GM10266 (cell line): ENCODE data around the gene RORB.
A peak's percentile ranks its signal among the peaks of the same experiment; 100 is the strongest.

Experiments used
- DNase-seq: peaks from one replicate; pipeline ENCODE4 v3.0.0; 2012; ENCODE audit errors: extremely low spot score
- TF ChIP-seq, protein P1 (sequence below): IDR thresholded peaks from 2 replicates; pipeline ENCODE4 v1.5.1; 2012; ENCODE audit warnings: mild to moderate bottlenecking, low read depth; ENCODE audit not compliant: control insufficient read depth, insufficient read depth; ENCODE audit errors: missing control alignments

Gene RORB

DNA sequence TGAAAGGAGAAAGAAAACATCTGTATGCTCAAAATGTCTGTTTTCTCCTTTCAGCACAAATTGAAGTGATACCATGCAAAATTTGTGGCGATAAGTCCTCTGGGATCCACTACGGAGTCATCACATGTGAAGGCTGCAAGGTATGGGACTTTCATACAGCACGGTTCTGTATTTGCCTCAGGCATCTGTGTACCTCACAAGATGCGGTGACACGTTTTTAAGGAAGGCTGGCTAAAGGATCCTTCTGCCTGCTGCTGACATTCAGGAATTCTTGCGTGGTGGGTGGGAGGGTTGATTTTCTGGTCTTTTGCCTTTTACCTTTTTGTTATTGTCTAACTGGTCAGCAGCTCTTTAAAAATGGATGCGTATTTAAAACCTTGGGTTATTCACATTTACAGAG, 133.1 kb downstream of the RORB start:
- no peak for DNase-seq
- TF ChIP-seq, protein P1, sequence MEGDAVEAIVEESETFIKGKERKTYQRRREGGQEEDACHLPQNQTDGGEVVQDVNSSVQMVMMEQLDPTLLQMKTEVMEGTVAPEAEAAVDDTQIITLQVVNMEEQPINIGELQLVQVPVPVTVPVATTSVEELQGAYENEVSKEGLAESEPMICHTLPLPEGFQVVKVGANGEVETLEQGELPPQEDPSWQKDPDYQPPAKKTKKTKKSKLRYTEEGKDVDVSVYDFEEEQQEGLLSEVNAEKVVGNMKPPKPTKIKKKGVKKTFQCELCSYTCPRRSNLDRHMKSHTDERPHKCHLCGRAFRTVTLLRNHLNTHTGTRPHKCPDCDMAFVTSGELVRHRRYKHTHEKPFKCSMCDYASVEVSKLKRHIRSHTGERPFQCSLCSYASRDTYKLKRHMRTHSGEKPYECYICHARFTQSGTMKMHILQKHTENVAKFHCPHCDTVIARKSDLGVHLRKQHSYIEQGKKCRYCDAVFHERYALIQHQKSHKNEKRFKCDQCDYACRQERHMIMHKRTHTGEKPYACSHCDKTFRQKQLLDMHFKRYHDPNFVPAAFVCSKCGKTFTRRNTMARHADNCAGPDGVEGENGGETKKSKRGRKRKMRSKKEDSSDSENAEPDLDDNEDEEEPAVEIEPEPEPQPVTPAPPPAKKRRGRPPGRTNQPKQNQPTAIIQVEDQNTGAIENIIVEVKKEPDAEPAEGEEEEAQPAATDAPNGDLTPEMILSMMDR = no peak

DNA sequence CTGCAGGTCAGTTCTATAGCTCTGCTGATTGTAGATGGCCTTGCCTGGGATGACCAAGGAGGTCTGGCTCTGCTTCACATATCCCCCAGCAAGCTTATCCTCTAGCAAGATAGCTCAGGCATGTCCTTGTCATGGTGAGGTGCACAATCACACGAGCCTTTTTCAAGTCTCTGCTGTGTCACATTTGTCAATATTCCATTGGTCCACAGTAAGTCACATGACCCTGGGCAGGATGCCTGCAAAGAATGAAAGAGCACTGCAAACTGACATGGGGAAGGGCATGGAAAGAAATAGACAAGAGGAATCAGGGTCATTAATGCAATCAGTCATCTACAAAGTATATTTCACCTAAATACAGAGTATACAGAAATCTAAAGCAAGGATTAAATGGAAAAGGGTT, 142.0 kb downstream of the RORB start:
- TF ChIP-seq, protein P1 = no peak
- no peak for DNase-seq

DNA sequence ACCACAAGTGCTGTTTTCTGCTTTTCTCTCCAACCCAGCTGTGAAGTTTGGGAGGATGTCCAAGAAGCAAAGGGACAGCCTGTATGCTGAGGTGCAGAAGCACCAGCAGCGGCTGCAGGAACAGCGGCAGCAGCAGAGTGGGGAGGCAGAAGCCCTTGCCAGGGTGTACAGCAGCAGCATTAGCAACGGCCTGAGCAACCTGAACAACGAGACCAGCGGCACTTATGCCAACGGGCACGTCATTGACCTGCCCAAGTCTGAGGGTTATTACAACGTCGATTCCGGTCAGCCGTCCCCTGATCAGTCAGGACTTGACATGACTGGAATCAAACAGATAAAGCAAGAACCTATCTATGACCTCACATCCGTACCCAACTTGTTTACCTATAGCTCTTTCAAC, 145.2 kb downstream of the RORB start:
- TF ChIP-seq, protein P1 = no peak
- no peak for DNase-seq

DNA sequence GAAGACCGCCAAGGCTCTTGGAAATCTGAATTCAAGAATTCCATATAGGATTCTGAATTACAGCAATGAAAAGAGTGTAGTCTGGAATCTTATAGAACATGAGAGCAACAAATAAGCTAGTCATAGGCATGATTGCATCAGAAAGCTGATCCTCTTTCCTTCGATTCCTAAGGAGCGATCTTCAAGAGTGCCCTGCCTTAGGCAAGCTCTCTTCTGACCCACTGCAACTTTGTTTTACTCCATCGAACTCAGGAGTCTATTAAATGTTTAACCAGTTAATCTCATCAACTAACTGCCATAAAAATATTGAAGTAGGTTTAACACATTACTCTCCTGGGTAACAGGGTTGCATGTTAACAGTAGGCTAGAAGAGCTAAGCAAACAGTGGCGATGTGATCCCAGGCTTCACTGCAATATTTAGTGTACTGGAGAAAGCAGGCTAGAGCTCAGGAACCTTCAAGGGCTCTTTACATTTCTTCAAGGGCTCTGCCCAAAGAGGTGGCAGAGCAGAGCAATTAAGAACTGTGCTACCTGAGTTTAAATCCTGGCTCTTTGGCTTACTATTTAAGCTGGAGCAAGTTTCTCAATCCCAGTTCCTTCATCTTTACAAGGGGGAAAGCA, 146.3 kb downstream of the RORB start:
- TF ChIP-seq, protein P1 = no peak
- DNase-seq = no peak

DNA sequence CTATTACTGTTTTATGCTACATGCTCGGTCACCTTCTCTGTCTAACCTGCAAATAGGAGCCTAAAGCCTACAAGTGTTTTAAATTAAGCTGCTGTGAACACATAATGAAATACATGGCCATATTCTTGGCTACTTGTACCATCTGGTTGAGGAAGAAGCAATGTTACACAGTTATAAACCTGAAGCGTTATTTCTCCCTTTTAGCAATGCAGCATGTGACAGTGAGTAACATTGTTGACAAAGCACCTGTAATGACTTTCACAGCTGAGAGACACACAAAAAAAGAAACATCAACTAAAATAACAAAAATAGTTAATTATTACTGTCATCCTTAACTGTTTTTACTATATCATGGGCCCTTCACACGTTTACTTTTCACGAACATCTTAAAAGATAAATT, 146.9 kb downstream of the RORB start:
- TF ChIP-seq, protein P1 = no peak
- DNase-seq = no peak

DNA sequence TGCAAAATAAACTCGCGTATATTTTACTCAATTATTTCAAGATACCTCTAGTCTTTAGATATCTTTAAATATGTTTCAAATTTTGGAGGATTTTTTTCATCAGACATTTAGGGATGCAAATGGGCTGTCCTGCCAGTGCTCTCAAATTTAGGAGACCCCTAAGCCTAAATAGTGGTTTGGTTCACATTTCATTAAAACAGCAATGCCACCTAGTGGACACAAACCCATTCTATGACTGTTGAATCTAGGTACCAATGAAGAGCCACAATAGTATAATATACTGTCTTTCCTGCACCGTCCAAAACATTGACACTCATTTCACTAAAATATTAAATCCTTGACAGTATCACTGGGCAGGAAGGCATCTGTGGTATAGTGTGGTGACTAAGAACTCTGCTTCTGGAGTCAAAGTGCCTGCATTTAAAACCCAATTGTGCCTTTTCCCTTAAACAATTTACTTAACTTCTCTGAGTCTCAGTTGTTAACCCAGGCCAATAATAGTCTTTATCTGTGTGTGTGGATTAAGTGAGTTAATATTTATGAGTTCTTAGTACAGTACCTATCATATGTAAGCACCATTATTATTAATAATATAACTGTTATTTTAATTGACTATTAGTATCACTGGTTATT, 148.0 kb downstream of the RORB start:
- TF ChIP-seq, protein P1 = peak; percentile 61

DNA sequence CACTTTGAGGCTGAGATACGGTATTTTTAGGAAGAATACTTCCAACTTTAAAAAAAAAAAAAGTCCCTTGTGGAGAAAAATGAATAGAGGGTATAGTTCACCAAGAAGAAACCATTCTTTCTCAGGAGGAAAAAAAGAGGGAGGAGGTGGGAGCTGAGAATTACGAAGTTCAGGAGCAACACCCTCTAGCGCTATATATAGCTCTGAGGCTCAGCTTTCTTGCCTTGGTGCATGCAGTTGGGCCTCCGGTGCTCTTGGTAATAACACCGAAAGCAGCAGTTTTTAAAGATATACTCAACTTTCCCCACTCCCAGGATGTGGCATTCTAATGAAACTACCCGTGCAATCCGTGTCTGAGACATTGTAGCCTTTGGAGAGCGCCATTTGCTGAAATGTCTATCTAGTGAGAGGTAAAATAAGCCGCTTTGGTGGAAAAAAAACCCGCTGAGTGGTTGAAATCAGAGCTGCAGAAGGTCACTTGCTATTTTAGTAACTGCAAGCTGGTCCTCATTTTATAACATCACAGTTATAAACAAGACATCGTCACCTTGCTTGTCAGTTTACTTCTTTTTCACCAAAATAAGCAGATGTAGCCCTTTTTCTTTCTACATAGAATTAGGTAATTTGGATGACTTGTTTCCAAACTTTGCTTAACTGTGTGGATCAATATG, 156.4 kb downstream of the RORB start:
- TF ChIP-seq, protein P1 = no peak

More for the DNA sequence above, 148.0 kb downstream of the RORB start:
- peak; percentile 11 for DNase-seq

More for the DNA sequence above, 156.4 kb downstream of the RORB start:
- no peak for DNase-seq
